Central memory CD8-positive, alpha-beta T cell (primary cell): ENCODE measurements around the gene HLA-G.

Experiments used
- ATAC-seq: fragments of 150-1000 bp; cut with Tn5 transposase; replicated peaks from 2 replicates; pipeline ENCODE4 v1.10.0; 2022; ENCODE audit warnings: mild to moderate bottlenecking, moderate FRiP score, moderate number of reproducible peaks; ENCODE audit not compliant: poor library complexity, severe bottlenecking; ENCODE audit errors: extremely low read depth
- DNase-seq, 2 donors: peaks; one replicate each; pipeline ENCODE4 v3.0.0; 2021; ENCODE audit warnings: low spot score in 2 of 2
- H3K27ac Mint-ChIP-seq: one replicate; pipeline ENCODE4 v1.8.0; 2022; ENCODE audit warnings: low read depth, mild to moderate bottlenecking, moderate library complexity, mixed read lengths
- H3K27me3 Mint-ChIP-seq: one replicate; pipeline ENCODE4 v1.8.0; 2022; ENCODE audit warnings: mixed read lengths
- H3K36me3 Mint-ChIP-seq: one replicate; pipeline ENCODE4 v1.8.0; 2022; ENCODE audit warnings: mild to moderate bottlenecking, moderate library complexity, mixed read lengths; ENCODE audit not compliant: insufficient read depth
- H3K4me1 Mint-ChIP-seq: one replicate; pipeline ENCODE4 v1.8.0; 2022; ENCODE audit warnings: mixed read lengths
- H3K4me3 Mint-ChIP-seq: one replicate; pipeline ENCODE4 v1.8.0; 2022; ENCODE audit warnings: mild to moderate bottlenecking, moderate library complexity, mixed read lengths
- H3K9me3 Mint-ChIP-seq: one replicate; pipeline ENCODE4 v1.8.0; 2022; ENCODE audit warnings: mixed read lengths

Gene HLA-G

DNA sequence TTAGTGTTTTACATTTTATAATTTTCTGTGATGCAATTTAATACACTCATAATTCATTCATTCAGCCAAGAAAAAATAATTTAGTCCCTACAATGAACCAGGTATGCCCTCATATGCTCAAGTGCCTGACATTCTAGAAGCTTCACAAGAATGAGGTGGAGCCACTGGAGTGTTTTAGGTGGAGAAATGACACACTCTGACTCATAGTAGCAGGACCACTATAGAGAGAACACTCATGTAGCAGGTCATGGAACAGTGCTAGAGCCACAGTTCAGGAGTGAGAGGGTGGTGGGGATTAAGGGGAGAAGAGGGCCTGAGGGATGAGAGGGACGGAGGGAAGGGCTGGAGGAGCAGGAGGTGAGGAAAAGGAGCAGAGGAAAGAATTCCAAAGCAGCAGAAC is 1.4 kb upstream of the HLA-G start:
- no peak overlapping the region for H3K27ac Mint-ChIP-seq
- ATAC-seq (no peak), DNase-seq (no peak)
- H3K4me1 Mint-ChIP-seq, result no peaks in the 10 kb centered on the region
- peaks cover 2% of the 10 kb centered on the region for H3K36me3 Mint-ChIP-seq
- H3K27me3 Mint-ChIP-seq, result peaks cover 82% of the 10 kb centered on the region
- H3K9me3 Mint-ChIP-seq, result no peaks in the 10 kb centered on the region
- no peak overlapping the region for H3K4me3 Mint-ChIP-seq

DNA sequence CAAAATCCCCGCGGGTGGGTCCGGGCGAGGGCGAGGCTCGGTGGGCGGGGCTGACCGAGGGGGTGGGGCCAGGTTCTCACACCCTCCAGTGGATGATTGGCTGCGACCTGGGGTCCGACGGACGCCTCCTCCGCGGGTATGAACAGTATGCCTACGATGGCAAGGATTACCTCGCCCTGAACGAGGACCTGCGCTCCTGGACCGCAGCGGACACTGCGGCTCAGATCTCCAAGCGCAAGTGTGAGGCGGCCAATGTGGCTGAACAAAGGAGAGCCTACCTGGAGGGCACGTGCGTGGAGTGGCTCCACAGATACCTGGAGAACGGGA is 809 bp downstream of the HLA-G start:
- Mint-ChIP-seq H3K27me3 (peaks cover 85% of the 10 kb centered on the region), H3K4me3 (no peak overlapping the region), H3K27ac (no peak overlapping the region), H3K4me1 (no peaks in the 10 kb centered on the region), H3K36me3 (peaks cover 2% of the 10 kb centered on the region), H3K9me3 (no peaks in the 10 kb centered on the region)
- ATAC-seq (no peak), DNase-seq (no peak)

DNA sequence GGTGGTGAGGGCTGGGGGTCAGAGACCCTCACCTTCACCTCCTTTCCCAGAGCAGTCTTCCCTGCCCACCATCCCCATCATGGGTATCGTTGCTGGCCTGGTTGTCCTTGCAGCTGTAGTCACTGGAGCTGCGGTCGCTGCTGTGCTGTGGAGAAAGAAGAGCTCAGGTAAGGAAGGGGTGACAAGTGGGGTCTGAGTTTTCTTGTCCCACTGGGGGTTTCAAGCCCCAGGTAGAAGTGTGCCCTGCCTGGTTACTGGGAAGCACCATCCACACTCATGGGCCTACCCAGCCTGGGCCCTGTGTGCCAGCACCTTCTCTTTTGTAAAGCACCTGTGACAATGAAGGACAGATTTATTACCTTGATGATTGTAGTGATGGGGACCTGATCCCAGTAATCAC is 2.1 kb downstream of the HLA-G start:
- H3K9me3 Mint-ChIP-seq, result no peaks in the 10 kb centered on the region
- H3K27me3 Mint-ChIP-seq, result peaks cover 87% of the 10 kb centered on the region
- H3K4me3 Mint-ChIP-seq, result no peak overlapping the region
- no peaks in the 10 kb centered on the region for H3K4me1 Mint-ChIP-seq
- ATAC-seq (no peak), DNase-seq (no peak)
- H3K27ac Mint-ChIP-seq, result no peak overlapping the region
- H3K36me3 Mint-ChIP-seq, result peaks cover 2% of the 10 kb centered on the region

DNA sequence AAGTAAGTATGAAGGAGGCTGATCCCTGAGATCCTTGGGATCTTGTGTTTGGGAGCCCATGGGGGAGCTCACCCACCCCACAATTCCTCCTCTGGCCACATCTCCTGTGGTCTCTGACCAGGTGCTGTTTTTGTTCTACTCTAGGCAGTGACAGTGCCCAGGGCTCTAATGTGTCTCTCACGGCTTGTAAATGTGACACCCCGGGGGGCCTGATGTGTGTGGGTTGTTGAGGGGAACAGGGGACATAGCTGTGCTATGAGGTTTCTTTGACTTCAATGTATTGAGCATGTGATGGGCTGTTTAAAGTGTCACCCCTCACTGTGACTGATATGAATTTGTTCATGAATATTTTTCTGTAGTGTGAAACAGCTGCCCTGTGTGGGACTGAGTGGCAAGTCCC is 2.8 kb downstream of the HLA-G start:
- no peak overlapping the region for H3K4me3 Mint-ChIP-seq
- DNase-seq, result no peak
- peaks cover 2% of the 10 kb centered on the region for H3K36me3 Mint-ChIP-seq
- ATAC-seq, result no peak
- H3K27me3 Mint-ChIP-seq, result peaks cover 94% of the 10 kb centered on the region
- peaks cover 4% of the 10 kb centered on the region for H3K4me1 Mint-ChIP-seq
- no peak overlapping the region for H3K27ac Mint-ChIP-seq
- H3K9me3 Mint-ChIP-seq, result no peaks in the 10 kb centered on the region

DNA sequence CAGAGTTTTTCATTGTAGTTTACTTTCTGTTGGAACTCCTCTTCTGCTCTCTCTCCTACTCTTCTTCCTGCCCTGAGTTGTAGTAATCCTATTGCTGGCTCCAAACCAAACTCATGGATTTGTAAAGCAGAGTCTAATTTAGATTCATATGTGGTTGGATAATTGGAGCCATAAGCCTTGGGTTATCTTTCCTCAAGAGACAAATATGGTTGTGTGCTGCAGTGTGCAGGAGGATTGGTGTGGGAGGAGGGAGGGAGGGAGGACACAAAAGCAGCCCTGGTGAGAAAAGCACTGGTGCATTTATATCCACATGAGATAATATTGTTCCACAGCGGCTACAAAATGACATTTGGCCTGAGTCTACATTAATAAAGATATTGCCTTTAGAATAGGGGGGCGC is 4.2 kb downstream of the HLA-G start:
- DNase-seq, result no peak
- Mint-ChIP-seq H3K4me1 (peaks cover 4% of the 10 kb centered on the region), H3K27me3 (peaks cover 89% of the 10 kb centered on the region), H3K4me3 (no peak overlapping the region), H3K27ac (no peak overlapping the region), H3K9me3 (no peaks in the 10 kb centered on the region), H3K36me3 (peaks cover 2% of the 10 kb centered on the region)
- ATAC-seq, result no peak

DNA sequence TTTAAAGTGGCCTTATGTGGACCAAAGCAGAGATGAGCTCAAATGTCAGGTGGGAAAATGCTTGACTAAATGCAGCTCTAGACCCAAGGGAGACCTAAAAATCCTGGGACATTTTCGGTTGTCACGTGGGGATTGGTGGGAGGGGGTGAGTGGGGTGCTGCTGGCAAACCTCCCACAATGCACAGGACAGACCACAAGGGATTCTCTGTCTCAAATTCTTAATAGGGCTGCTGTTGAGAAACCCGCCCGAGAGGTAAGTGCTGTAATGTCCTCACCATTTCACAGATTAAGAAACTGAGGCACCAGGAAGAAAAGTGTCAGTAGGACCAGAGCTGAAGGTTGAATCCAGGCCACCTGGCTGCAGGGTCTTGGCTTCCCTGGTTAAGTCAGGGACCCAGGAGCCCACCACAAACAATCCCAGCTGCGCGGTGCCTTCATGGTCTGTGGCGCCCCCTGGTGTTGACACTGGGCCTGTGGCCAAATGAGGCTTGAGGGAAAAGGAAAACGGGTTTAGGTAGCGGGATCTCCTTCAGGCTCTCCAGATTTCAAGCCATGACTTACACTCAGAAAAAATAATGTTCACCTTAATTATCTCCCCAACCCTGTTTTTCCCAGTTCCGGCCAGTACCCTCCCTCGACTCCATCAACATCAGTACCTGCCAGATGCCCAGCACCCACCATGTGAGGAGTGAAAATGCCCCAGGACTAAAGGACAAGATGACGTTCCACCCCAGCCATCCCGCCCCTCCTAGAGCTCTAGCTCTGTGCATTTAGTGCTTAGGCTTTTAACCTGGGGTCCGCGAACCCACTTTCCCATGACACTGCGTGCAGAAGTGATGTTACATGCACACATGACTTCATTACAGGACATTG is 7.2 kb downstream of the HLA-G start:
- peak in 1 of 2 donors; percentile 52 for DNase-seq
- H3K27ac Mint-ChIP-seq, result no peak overlapping the region
- ATAC-seq, result no peak
- H3K27me3 Mint-ChIP-seq, result peaks cover 85% of the 10 kb centered on the region
- no peak overlapping the region for H3K4me3 Mint-ChIP-seq
- peaks cover 2% of the 10 kb centered on the region for H3K36me3 Mint-ChIP-seq
- no peaks in the 10 kb centered on the region for H3K9me3 Mint-ChIP-seq
- H3K4me1 Mint-ChIP-seq, result peaks cover 4% of the 10 kb centered on the region

DNA sequence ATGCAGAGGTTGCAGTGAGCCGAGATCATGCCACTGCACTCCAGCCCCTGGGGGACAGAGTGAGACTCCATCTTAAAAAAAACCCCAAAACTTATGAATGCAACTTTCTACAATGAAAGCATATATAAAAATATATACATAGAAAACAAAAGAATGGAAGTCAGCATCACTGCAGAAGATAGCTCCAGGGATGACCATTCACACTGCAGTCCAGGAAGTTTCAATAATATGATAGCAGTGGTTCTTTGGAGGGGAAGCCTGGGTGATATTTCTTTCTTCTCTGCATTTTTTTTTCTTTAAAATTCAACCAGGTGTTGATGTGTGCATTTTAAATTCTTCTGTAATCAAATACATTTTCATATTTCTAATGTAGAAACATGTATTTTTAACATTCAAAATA is 12.3 kb downstream of the HLA-G start:
- Mint-ChIP-seq H3K9me3 (no peaks in the 10 kb centered on the region), H3K4me3 (no peak overlapping the region), H3K27me3 (peaks cover 62% of the 10 kb centered on the region), H3K36me3 (no peaks in the 10 kb centered on the region), H3K27ac (no peak overlapping the region), H3K4me1 (peaks cover 3% of the 10 kb centered on the region)
- ATAC-seq (no peak), DNase-seq (no peak)

DNA sequence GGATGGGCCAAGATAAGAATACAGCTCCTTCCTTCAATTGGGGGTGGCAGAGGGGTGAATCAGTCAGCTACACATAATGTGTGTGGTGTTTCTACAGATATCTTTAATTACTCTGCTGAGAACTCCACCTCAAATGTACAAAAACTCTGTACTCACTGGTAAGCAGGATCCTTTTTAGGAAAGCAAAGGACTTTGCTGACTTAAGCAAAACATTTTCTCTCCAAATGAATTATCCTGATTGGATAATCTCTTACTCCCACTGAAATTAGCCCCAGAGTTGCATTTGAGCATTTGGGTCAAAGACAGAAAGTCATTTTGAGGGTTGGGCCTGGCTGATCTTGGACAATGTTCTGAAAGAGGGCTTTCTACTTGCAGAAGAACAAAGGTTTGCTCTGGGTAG is 13.4 kb downstream of the HLA-G start:
- peaks cover 65% of the 10 kb centered on the region for H3K27me3 Mint-ChIP-seq
- H3K36me3 Mint-ChIP-seq, result no peaks in the 10 kb centered on the region

DNA sequence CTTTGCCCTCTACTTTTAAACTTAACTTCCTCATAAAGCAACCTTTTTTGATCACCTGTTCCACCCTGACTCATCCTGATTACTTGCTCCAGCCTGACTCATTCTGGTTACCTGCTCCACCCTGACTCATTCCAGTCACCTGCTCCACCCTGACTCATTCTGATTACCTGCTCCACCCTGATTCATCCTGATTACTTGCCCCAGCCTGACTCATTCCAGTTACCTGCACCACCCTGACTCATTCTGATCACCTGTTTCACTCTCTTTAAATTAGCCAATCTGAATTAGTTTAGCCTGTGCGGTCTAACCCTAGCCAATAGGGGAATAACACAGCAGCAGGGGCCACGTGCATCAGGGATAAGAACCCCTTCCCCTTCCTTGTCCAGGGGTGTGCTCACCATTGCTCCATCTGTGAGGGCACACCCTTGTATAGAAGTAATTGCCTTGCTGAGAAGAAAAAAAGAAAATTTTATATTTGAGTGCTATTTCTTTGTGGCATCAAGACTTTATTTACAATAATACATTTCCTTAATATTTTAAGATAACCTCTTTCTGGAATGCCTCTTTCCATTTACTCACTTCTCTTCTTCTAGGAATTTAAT is 17.9 kb downstream of the HLA-G start:
- no peak for ATAC-seq

More for the DNA sequence above, 13.4 kb downstream of the HLA-G start:
- no peaks in the 10 kb centered on the region for H3K9me3 Mint-ChIP-seq
- no peak overlapping the region for H3K4me3 Mint-ChIP-seq
- DNase-seq (no peak), ATAC-seq (no peak)
- no peak overlapping the region for H3K27ac Mint-ChIP-seq
- H3K4me1 Mint-ChIP-seq, result no peaks in the 10 kb centered on the region

DNA sequence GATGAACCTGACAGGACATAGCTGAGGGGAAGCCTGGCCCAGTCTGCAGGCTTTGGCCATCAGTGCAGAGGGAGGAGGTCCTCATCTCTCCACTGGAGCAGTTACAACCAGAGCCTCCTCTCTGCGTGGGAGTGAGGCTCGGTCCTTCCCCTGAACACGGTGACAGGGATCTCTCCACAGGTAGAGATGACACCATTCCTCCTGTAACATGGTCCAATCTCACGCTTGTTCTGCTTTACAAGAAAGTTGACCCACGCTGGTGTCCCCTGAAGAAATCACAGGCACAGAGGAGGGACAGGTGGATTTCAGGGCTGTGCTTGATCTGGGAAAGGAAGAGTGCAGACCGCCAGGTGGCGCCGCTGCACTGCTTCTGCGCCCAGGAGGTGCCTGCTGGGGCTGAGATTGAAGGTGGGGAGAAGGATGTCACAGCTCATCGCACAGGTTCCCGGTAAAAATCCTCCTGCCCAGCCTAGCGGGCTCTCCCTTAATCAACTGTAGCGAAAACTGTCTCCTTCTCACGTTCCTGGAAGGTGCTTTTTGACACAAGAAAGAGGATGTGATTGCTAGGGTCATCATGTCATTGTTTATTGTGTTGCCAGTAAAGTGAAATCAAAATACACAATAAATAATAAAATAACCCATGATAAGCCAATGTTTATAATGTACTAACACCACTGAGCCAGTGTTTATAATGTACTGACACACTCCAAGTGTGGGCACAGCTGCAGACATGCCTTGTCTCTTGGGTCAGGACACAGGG is 20.4 kb downstream of the HLA-G start:
- no peaks in the 10 kb centered on the region for H3K9me3 Mint-ChIP-seq
- ATAC-seq, result peak; percentile 90
- peak overlapping the region; percentile 8 for H3K4me3 Mint-ChIP-seq
- no peaks in the 10 kb centered on the region for H3K36me3 Mint-ChIP-seq
- peaks cover 14% of the 10 kb centered on the region for H3K4me1 Mint-ChIP-seq
- peak; percentile 75 to 87 for DNase-seq
- peaks cover 79% of the 10 kb centered on the region for H3K27me3 Mint-ChIP-seq
- H3K27ac Mint-ChIP-seq, result no peak overlapping the region

More for the DNA sequence above, 17.9 kb downstream of the HLA-G start:
- H3K9me3 Mint-ChIP-seq, result no peaks in the 10 kb centered on the region
- DNase-seq, result no peak
- H3K4me3 Mint-ChIP-seq, result no peak overlapping the region
- H3K27me3 Mint-ChIP-seq, result peaks cover 75% of the 10 kb centered on the region
- no peaks in the 10 kb centered on the region for H3K36me3 Mint-ChIP-seq
- H3K27ac Mint-ChIP-seq, result no peak overlapping the region
- H3K4me1 Mint-ChIP-seq, result peaks cover 14% of the 10 kb centered on the region

DNA sequence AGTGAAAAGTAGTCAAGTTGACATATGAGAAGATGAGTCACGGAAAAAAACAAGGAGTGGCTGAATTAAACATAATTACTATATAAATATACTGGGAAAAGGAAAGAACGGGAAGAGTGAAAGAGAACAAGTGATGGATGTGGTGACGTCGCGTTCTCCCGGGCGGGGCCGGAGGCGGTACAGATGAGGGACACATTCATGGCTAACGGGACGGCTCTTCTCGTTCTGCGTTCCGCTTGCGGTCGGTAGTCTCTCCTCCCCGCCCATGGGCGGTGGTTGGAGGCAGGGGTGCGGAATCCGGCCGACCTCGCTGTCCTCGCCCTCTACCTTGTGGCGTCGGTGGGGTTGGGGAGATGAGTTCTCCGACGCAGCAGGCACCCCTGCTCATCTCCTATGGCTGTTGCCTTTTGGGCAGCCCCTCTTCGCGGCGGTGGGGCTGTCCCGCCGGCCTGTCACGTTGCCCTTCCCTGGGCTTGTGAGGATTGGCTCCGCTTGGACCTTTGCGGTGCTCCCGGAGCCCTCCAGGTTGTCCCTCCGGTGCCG is 22.5 kb downstream of the HLA-G start:
- ATAC-seq (no peak), DNase-seq (no peak)
- Mint-ChIP-seq H3K9me3 (no peaks in the 10 kb centered on the region), H3K27me3 (peaks cover 89% of the 10 kb centered on the region), H3K4me3 (peak overlapping the region; percentile 54), H3K27ac (no peak overlapping the region), H3K4me1 (peaks cover 14% of the 10 kb centered on the region), H3K36me3 (no peaks in the 10 kb centered on the region)

DNA sequence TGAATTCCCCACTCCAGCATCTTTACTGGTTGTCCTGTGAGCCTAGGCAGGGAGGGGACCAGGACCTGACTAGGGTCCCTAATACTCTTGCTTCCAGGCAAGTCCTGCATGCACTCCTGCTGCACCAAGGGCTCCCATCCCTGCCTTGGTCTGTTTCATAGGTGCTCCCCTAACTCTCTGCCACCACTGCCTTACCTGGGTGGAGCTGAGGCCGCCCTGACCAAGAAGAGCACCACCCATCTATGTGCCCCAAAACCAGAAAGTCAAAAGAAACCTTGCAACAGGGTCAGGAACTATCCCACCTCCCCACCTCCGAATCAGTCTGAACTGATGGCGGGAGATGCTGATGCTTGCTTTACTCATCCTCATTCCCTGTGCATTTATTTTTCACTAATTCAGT is 23.6 kb downstream of the HLA-G start:
- no peaks in the 10 kb centered on the region for H3K36me3 Mint-ChIP-seq
- peaks cover 14% of the 10 kb centered on the region for H3K4me1 Mint-ChIP-seq
- H3K27me3 Mint-ChIP-seq, result peaks cover 89% of the 10 kb centered on the region
- H3K9me3 Mint-ChIP-seq, result no peaks in the 10 kb centered on the region
- DNase-seq (no peak), ATAC-seq (no peak)
- H3K27ac Mint-ChIP-seq, result no peak overlapping the region
- H3K4me3 Mint-ChIP-seq, result no peak overlapping the region
